Measurements from ENCODE around the gene PDE9A. TPM values are rescaled to one million over a fixed set of nuclear protein-coding genes. Genes with fewer than 3 reads are reported as not detected.

The PDE9A gene
- total and polyA plus RNA-seq, 4 experiments from 2014 or later, result 2.2 to 9.2 (median 5.3) TPM

DNA sequence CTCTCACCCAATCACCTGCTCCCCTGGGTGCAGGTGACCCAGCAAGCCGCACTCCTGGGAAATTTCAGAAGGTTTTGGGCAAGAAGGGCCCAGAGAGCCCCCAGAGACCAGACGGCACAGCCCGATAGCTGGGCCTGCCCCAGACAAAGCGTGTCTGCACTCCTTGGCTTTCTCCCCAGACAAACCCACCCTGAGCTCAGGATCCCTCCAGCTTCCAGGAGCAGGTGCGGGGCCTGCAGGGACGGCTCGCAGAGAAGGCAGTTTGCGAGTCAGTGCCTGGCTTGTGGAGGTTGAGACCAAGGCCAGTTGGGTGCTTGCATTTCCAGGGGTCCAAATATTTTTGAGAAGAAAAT, 6.7 kb downstream of the PDE9A start:
- no peaks in the 10 kb centered on the region for H3K9me3 ChIP-seq (ENCODE audit: control insufficient read depth in 1 of 2, low read length in 2 of 2)
- Mint-ChIP-seq H3K27me3 (peaks cover 0 to 2% of the 10 kb centered on the region in 2 donors), H3K9me3 (no peaks in the 10 kb centered on the region)

DNA sequence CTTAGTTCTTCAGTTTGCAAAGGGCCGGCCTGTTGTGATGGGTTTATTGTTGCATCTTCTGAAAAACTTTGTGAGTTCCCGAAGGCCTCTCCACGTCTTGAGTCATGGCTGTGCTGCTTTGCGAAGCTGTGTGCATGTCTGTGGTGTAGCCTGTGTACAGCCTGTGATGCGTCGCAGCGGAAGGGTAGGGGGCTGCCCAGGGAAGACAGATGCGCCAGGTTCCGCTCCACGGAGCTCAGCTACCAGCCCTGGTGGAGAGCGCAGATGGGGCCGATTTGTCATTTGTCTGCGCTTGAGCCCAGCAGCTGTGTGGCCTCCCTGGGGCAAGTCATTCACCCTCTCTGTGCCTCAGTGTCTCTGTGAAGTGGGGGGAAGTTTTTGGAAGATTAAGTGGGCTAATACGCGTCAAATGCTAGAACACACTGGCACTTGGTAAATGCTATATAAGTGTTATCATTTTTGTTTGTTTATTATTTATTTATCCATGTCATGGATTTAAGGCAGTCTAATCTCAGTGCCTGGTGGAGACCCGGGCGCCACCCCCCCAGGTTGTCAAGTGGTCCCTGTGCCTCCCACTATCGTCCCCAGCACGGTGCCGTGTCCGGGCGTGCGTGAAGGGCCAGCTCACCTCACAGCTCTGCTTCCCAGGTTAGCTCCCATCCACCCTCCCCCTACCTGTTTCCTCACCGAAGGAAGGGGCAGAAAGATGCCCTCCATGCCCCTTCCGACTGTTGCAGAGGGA, 8.4 kb downstream of the PDE9A start:
- Histone ChIP-seq H3K4me3 (ENCODE audit: low read length in 2 of 2) (no peak overlapping the region), H3K9me3 (ENCODE audit: control insufficient read depth in 1 of 2, low read length in 2 of 2) (no peaks in the 10 kb centered on the region), H3K4me1 (ENCODE audit: insufficient read depth, low read length) (no peaks in the 10 kb centered on the region), H3K36me3 (ENCODE audit: insufficient read depth, low read length) (no peaks in the 10 kb centered on the region), H3K27me3 (ENCODE audit: insufficient read depth, low read length) (no peaks in the 10 kb centered on the region), H3K27ac (ENCODE audit: low read depth, low read length) (no peak overlapping the region)
- Mint-ChIP-seq H3K27ac (no peak overlapping the region), H3K4me1 (peaks cover 0 to 1% (median 0%) of the 10 kb centered on the region in 4 donors), H3K27me3 (no peaks in the 10 kb centered on the region), H3K4me3 (no peak overlapping the region), H3K36me3 (no peaks in the 10 kb centered on the region), H3K9me3 (no peaks in the 10 kb centered on the region)
- intact Hi-C loops (cut with micrococcal nuclease), result loop anchor here (1.0 kb wide), 1 partner anchor 40 kb away; no protein-coding TSS in a partner anchor
- POLR2A ChIA-PET (ENCODE audit: partially characterized antibody), result no interaction called here
- DNase-seq, result no peak
- CTCF ChIA-PET (ENCODE audit: partially characterized antibody), result no interaction called here

More for the DNA sequence above, 6.7 kb downstream of the PDE9A start:
- Mint-ChIP-seq H3K4me1 (peaks cover 2 to 14% (median 7%) of the 10 kb centered on the region in 4 donors), H3K27ac (no peak overlapping the region), H3K36me3 (no peaks in the 10 kb centered on the region), H3K4me3 (no peak overlapping the region)
- Histone ChIP-seq H3K4me3 (ENCODE audit: low read length in 2 of 2) (no peak overlapping the region), H3K4me1 (ENCODE audit: insufficient read depth, low read length) (peaks cover 5% of the 10 kb centered on the region), H3K27me3 (ENCODE audit: insufficient read depth, low read length) (peaks cover 6% of the 10 kb centered on the region), H3K27ac (ENCODE audit: low read depth, low read length) (no peak overlapping the region), H3K36me3 (ENCODE audit: insufficient read depth, low read length) (no peaks in the 10 kb centered on the region)
- DNase-seq, result no peak
- intact Hi-C loops (cut with micrococcal nuclease), result no loop called here
- ChIA-PET CTCF (ENCODE audit: partially characterized antibody) (no interaction called here), POLR2A (ENCODE audit: partially characterized antibody) (no interaction called here)

DNA sequence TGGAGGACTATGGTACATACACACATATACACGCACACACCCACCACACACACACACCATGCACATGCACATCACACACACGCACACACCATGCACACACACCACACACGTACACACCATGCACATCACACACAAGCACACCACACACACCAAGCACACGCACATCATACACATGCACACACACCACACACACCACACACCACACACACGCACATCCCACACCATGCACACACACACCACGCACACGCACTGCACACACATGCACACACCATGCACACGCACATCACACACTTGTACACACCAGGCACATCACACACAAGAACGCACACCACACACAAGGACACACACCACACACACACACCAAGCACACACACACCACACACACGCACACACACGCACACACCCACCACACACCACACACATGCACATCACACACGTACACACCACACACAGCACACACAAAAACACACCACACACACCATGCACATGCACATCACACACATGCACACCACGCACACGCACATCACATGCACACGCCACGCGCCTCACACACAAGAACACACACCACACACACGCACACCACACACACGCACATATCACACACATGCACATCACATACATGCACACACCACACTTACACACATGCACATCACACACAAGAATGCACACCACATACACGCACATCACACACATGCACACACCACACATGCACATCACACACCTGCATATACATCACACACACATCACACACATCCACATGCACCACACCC, 9.2 kb downstream of the PDE9A start:
- H3K27ac ChIP-seq (ENCODE audit: low read depth, low read length), result no peak overlapping the region
- ChIA-PET CTCF (ENCODE audit: partially characterized antibody) (no interaction called here), POLR2A (ENCODE audit: partially characterized antibody) (no interaction called here)
- no peaks in the 10 kb centered on the region for H3K4me1 ChIP-seq (ENCODE audit: insufficient read depth, low read length)
- H3K9me3 ChIP-seq (ENCODE audit: control insufficient read depth in 1 of 2, low read length in 2 of 2), result no peaks in the 10 kb centered on the region
- no peaks in the 10 kb centered on the region for H3K36me3 ChIP-seq (ENCODE audit: insufficient read depth, low read length)
- Mint-ChIP-seq H3K9me3 (no peaks in the 10 kb centered on the region), H3K36me3 (no peaks in the 10 kb centered on the region), H3K27ac (no peak overlapping the region), H3K4me3 (no peak overlapping the region), H3K27me3 (no peaks in the 10 kb centered on the region), H3K4me1 (peaks cover 0 to 1% (median 0%) of the 10 kb centered on the region in 4 donors)
- DNase-seq, result no peak
- no peaks in the 10 kb centered on the region for H3K27me3 ChIP-seq (ENCODE audit: insufficient read depth, low read length)
- no peak overlapping the region for H3K4me3 ChIP-seq (ENCODE audit: low read length in 2 of 2)
- intact Hi-C loops (cut with micrococcal nuclease), result no loop called here

DNA sequence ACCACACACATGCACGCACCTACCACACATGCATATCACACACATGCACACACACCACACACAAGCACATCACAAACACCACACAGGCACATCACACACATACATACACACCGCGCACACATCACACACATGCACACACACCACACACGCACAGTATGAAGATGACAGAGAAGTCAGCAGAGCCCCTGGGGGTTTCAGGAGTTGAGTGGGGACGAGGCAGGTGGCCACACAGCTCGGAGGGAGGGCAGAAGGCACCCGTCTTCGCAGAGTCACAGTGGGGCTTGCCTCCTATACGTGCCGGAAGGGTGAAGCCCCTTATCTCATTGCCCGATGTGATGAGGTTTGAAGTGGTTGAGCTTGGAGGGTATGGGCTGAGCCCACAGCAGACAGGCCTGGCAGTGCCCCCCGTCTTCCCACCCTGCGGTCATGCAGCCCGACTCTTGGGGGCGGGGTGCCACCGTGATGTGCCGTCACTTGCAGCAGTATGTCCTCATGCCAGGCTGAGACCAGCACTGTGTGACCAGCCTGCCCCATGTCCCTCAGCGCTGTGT, 9.9 kb downstream of the PDE9A start:
- intact Hi-C loops (cut with micrococcal nuclease), result no loop called here
- DNase-seq, result no peak
- Histone ChIP-seq H3K36me3 (ENCODE audit: insufficient read depth, low read length) (no peaks in the 10 kb centered on the region), H3K27ac (ENCODE audit: low read depth, low read length) (no peak overlapping the region), H3K4me3 (ENCODE audit: low read length in 2 of 2) (no peak overlapping the region), H3K9me3 (ENCODE audit: control insufficient read depth in 1 of 2, low read length in 2 of 2) (no peaks in the 10 kb centered on the region), H3K4me1 (ENCODE audit: insufficient read depth, low read length) (no peaks in the 10 kb centered on the region), H3K27me3 (ENCODE audit: insufficient read depth, low read length) (no peaks in the 10 kb centered on the region)
- ChIA-PET CTCF (ENCODE audit: partially characterized antibody) (no interaction called here), POLR2A (ENCODE audit: partially characterized antibody) (no interaction called here)
- no peak overlapping the region for H3K27ac Mint-ChIP-seq
- no peaks in the 10 kb centered on the region for H3K36me3 Mint-ChIP-seq
- H3K4me1 Mint-ChIP-seq, result peaks cover 0 to 1% (median 0%) of the 10 kb centered on the region in 4 donors
- no peak overlapping the region for H3K4me3 Mint-ChIP-seq
- H3K27me3 Mint-ChIP-seq, result no peaks in the 10 kb centered on the region
- no peaks in the 10 kb centered on the region for H3K9me3 Mint-ChIP-seq

- intact Hi-C loops (cut with micrococcal nuclease), result no loop called here
- Histone ChIP-seq H3K27me3 (ENCODE audit: insufficient read depth, low read length) (no peaks in the 10 kb centered on the region), H3K4me1 (ENCODE audit: insufficient read depth, low read length) (no peaks in the 10 kb centered on the region), H3K9me3 (ENCODE audit: control insufficient read depth in 1 of 2, low read length in 2 of 2) (no peaks in the 10 kb centered on the region), H3K27ac (ENCODE audit: low read depth, low read length) (no peak overlapping the region), H3K36me3 (ENCODE audit: insufficient read depth, low read length) (no peaks in the 10 kb centered on the region), H3K4me3 (ENCODE audit: low read length in 2 of 2) (no peak overlapping the region)
- ChIA-PET CTCF (ENCODE audit: partially characterized antibody) (no interaction called here), POLR2A (ENCODE audit: partially characterized antibody) (no interaction called here)
- H3K36me3 Mint-ChIP-seq, result no peaks in the 10 kb centered on the region
- DNase-seq, result no peak
- no peaks in the 10 kb centered on the region for H3K9me3 Mint-ChIP-seq
- peak overlapping the region in 1 of 7 donors; percentile 24 for H3K27ac Mint-ChIP-seq
- no peaks in the 10 kb centered on the region for H3K27me3 Mint-ChIP-seq
- H3K4me1 Mint-ChIP-seq, result peaks cover 0 to 1% (median 0%) of the 10 kb centered on the region in 4 donors
- no peak overlapping the region for H3K4me3 Mint-ChIP-seq
These were observed 10.6 kb downstream of the PDE9A start for GRCh38 chr21:42663860-42664535.

DNA sequence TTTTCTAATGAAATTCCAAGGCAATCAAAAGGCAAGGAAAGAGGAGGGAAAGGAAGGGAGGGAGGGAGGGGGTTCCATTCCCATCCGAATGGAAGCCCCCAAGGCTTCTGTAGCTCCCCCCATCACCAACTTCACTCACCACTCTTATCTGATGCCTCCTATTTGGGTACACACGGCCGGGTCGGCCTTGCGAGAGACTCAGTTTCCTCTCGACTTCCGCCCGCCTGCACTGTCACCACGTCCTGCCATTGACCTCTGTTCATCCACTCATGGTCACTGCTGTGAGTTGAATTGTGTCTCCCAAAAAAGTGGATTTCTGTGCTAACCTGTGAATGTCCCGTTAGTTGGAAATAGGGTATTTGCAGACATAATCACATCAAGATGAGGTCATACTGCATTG, 11.2 kb downstream of the PDE9A start:
- CTCF ChIA-PET (ENCODE audit: partially characterized antibody), result no interaction called here
- no peaks in the 10 kb centered on the region for H3K4me1 Mint-ChIP-seq
- no peaks in the 10 kb centered on the region for H3K36me3 Mint-ChIP-seq
- DNase-seq, result no peak
- H3K9me3 Mint-ChIP-seq, result no peaks in the 10 kb centered on the region
- Histone ChIP-seq H3K4me1 (ENCODE audit: insufficient read depth, low read length) (no peaks in the 10 kb centered on the region), H3K27ac (ENCODE audit: low read depth, low read length) (no peak overlapping the region), H3K4me3 (ENCODE audit: low read length in 2 of 2) (no peak overlapping the region), H3K36me3 (ENCODE audit: insufficient read depth, low read length) (no peaks in the 10 kb centered on the region), H3K27me3 (ENCODE audit: insufficient read depth, low read length) (no peaks in the 10 kb centered on the region), H3K9me3 (ENCODE audit: control insufficient read depth in 1 of 2, low read length in 2 of 2) (no peaks in the 10 kb centered on the region)
- H3K4me3 Mint-ChIP-seq, result no peak overlapping the region
- POLR2A ChIA-PET (ENCODE audit: partially characterized antibody), result no interaction called here
- H3K27me3 Mint-ChIP-seq, result no peaks in the 10 kb centered on the region
- peak overlapping the region in 1 of 7 donors; percentile 61 for H3K27ac Mint-ChIP-seq
- intact Hi-C loops (cut with micrococcal nuclease), result no loop called here

DNA sequence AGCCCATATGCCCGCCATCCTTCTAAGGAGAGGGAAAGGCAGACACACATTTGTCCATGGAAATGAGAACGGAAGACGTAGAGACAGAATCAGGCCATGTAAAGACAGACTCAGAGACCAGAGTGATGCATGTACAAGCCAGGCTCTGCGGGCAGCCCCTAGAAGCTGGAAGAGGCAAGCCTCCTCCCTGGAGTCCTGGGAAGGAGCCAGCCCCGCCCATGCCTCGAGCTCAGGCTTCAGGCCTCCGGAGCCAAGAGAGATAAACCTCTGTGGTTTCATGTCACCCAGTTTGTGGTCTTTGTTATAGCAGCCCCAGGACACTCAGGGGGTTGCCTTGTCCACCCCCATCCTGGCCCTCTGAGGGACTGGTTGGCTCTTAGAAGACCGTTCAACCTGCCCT, 11.6 kb downstream of the PDE9A start:
- ChIA-PET POLR2A (ENCODE audit: partially characterized antibody) (no interaction called here), CTCF (ENCODE audit: partially characterized antibody) (no interaction called here)
- no peaks in the 10 kb centered on the region for H3K36me3 Mint-ChIP-seq
- no peak for DNase-seq
- peak overlapping the region in 1 of 7 donors; percentile 61 for H3K27ac Mint-ChIP-seq
- H3K9me3 Mint-ChIP-seq, result no peaks in the 10 kb centered on the region
- Histone ChIP-seq H3K36me3 (ENCODE audit: insufficient read depth, low read length) (no peaks in the 10 kb centered on the region), H3K27me3 (ENCODE audit: insufficient read depth, low read length) (no peaks in the 10 kb centered on the region), H3K9me3 (ENCODE audit: control insufficient read depth in 1 of 2, low read length in 2 of 2) (no peaks in the 10 kb centered on the region), H3K4me1 (ENCODE audit: insufficient read depth, low read length) (no peaks in the 10 kb centered on the region), H3K27ac (ENCODE audit: low read depth, low read length) (no peak overlapping the region), H3K4me3 (ENCODE audit: low read length in 2 of 2) (no peak overlapping the region)
- intact Hi-C loops (cut with micrococcal nuclease), result no loop called here
- H3K4me1 Mint-ChIP-seq, result no peaks in the 10 kb centered on the region
- no peak overlapping the region for H3K4me3 Mint-ChIP-seq
- no peaks in the 10 kb centered on the region for H3K27me3 Mint-ChIP-seq
